Measurements from ENCODE around the gene ZNF443.
A peak's percentile ranks its signal among the peaks of the same experiment; 100 is the strongest.
"Not testable (repeated sequence)": the region's sequence is repeated elsewhere in the genome, so short reads cannot be mapped to it uniquely, and the experiment has no call there.

The ZNF443 gene

GRCh38 chr19:12440541-12441316, at the start of gene ZNF443:
Gene ZNF443 (minus strand): TSS chr19:12441021. CDS start chr19:12440914, 107 bp downstream.
- DNase-seq, result peak; percentile 97 to 98

- not testable (repeated sequence) for DNase-seq
Observed at GRCh38 chr19:12486265-12486783, 45.5 kb upstream of the ZNF443 start.

- no peak for DNase-seq
Observed at GRCh38 chr19:12485571-12485970, 44.8 kb upstream of the ZNF443 start.

- DNase-seq, result no peak
Observed at GRCh38 chr19:12485052-12485416, 44.2 kb upstream of the ZNF443 start.

DNA sequence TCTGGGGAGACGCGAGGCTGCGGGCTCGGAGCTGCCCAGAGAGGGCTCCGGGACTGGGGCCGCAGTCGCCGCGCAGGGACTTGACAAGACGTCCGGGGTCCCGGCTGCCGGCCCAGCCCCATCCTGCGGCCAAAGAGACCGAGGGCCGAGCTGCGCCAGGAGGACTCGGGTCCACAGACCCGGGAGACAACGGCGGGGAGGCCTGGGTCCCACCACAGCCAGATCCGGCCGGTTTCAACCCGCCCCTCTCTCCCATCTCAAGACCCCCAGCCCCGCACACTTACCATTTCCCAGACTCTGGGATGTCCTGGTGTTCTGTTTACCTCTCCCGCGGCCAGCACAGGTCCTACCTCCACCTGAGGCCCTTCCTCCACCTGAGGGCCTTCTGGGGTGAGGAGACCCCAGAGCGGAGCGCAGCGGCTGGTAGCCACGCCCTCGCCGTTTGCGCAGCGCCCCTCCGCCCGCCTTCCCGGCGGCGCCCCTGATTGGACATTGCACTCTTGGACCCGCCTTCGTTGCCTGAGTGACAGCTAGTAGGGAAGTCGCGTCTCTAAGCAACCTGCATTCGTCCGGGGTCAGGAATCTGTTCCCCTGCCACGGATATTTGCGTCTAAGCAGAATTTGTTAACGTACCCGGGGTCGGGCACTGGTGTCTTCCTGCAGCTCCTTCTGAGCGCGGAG, 43.7 kb upstream of the ZNF443 start, which contains the start of gene ZNF709:
Gene ZNF709, minus strand, starts transcription at position 446 of the 681 bp plus-strand sequence. Its CDS starts 159 bp downstream, at position 287.
- DNase-seq, result peak; percentile 79 to 87

DNA sequence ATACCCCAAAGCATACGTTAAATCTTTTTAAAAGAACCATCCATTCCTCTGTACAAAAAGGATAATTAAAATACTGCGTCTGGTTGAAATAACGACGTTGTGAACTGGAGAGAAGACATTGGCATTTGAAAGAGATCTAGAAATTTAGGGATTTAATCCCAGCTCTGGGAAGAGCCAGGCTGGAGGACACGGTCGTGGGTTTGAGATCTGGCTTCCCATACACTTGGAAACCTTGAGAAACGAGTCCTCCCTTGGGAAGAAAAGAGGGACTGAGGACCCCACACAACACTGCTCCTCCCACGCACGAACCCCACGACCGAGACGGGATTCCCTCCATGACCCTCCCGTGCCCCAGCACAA, 43.2 kb upstream of the ZNF443 start:
- DNase-seq, result no peak

DNA sequence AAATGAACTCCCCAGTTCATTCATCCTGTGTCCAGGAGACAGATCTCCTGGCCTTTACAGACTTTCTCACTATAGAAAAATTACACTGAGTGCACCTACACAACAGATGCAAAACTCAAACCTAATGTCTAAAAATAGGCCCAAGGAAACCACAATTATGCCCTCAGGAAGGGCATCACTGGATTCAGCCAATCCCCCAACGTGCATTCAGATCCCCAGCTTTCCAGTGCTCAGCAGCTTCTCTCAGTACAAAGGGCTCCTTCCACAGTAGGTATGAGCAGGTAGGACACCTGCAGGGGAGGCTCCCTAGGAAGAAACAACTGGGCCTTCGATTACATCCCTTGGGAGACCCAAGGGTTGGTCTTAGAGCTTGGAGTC, 41.7 kb upstream of the ZNF443 start:
- no peak for DNase-seq

DNA sequence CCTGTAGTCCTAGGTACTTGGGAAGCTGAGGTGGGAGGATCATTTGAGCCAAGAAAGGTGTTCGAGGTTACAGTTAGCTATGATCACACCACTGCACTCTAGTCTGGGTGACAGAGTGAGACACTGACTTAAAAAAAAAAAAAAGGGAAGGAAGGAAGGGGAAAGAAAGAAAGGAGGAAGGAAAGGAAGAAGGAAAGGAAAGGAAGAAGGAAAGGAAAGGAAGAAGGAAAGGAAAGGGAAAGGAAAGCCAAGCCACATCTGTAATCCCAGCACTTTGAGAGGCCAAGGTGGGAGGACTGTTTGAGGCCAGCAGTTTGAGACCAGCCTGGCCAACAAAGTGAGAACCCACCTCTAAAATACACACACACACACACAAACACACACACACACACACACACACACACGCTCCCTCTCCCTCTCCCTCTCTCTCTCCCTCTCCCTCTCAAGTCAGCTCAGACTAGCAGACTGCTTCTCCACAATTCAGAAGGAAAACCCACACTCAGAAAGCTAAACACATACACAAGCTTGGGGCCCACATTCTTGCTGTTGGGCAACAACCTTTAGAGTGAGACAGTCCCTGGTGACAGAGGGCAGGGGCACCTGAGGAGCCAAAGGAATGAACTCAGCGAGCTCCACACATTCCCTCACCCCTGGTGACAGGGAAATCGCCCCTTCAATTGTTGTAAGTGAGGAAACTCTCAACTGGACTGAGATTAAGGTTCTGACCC, 41.1 kb upstream of the ZNF443 start:
- DNase-seq, result no peak

- peak; percentile 11 to 55 for DNase-seq
Observed at GRCh38 chr19:12478234-12478941, 37.6 kb upstream of the ZNF443 start.

DNA sequence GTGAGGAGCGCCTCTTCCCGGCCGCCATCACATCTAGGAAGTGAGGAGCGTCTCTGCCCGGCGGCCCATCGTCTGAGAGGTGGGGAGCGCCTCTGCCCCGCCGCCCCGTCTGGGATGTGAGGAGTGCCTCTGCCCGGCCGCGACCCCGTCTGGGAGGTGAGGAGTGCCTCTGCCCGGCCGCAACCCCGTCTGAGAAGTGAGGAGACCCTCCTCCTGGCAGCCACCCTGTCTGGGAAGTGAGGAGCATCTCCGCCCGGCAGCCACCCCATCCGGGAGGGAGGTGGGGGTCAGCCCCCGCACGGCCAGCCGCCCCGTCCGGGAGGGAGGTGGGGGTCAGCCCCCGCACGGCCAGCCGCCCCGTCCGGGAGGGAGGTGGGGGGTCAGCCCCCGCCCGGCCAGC, 26.8 kb upstream of the ZNF443 start:
- DNase-seq, result not testable (repeated sequence)

- no peak for DNase-seq
Observed at GRCh38 chr19:12465211-12465610, 24.4 kb upstream of the ZNF443 start.

GRCh38 chr19:12464769-12465168, 23.9 kb upstream of the ZNF443 start:
- no peak for DNase-seq

DNA sequence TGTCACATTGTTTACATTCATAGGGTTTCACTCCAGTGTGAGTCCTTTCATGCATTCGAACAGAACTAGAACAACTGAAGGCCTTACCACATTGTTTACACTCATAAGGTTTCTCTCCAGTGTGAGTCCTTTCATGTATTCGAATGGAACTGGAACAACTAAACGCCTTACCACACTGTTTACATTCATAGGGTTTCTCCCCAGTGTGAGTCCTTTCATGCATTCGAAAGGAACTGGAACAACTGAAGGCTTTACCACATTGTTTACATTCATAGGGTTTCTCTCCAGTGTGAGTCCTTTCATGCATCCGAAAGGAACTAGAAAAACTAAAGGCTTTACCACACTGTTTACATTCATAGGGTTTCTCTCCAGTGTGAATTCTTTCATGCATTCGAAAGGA, 23.3 kb upstream of the ZNF443 start:
- not testable (repeated sequence) for DNase-seq

- DNase-seq, result no peak
Observed at GRCh38 chr19:12453495-12453894, 12.7 kb upstream of the ZNF443 start.

DNA sequence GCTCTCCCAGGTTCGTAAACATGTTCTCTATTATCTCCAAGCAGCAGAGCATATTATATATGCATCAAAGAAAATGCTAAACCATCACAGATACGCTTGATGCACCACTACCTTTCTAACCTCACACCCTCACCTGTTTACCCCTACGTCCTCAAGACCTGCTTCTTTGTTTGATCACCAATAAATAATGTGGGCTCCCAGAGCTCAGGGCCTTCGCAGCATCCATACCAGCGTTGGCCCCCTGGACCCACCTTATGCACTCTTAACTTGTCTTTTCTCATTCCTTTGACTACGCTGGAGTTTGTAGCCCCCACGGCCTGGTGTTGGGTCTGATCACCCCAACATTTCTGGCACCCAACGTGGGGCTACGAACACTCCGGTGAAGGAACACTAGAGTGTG, 10.0 kb upstream of the ZNF443 start:
- DNase-seq, result no peak

DNA sequence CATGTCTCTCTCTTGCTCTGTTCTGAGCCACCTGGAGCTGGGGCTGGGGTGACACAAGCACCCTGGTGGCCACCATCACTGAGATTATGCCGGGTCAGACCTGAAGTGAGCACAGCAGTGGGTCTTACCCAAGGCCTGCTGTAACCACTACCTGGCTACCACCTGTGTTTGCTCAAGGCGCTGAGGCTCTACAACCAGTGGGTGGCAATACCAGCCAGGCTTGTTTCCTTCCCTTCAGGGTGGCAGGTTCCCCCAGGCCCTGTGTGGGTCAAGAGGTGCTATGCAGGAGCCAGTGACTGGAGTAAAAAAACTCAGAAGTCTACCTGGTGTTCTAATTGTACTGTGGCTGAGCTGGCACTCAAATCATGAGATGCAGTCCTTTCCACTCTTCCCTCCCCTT, 8.0 kb upstream of the ZNF443 start:
- DNase-seq, result no peak

- not testable (repeated sequence) for DNase-seq
Observed at GRCh38 chr19:12439686-12440540, 908 bp downstream of the ZNF443 start.

DNA sequence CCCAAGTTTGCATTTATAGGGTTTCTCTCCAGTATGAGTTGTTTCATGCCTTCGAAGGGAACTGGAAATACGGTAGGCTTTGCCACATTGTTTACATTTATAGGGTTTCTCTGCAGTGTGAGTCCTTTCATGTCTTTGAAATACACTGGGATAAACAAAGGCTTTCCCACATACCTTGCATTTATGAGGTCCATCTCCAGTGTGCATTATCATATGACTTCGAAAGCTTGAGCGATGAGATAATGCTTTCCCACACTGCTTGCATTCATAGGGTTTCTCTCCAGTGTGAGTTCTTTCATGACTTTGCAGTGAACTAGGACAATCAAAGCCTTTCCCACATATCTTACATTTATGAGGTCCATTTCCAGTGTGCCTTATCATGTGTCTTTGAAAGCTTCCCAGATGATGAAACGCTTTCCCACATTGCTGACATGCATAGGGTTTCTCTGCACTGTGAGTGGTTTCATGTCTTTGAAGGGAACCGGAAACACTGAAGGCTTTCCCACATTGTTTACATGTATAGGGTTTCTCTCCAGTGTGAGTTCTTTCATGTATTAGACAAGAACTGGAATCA, 10.0 kb downstream of the ZNF443 start:
- DNase-seq, result not testable (repeated sequence)

DNA sequence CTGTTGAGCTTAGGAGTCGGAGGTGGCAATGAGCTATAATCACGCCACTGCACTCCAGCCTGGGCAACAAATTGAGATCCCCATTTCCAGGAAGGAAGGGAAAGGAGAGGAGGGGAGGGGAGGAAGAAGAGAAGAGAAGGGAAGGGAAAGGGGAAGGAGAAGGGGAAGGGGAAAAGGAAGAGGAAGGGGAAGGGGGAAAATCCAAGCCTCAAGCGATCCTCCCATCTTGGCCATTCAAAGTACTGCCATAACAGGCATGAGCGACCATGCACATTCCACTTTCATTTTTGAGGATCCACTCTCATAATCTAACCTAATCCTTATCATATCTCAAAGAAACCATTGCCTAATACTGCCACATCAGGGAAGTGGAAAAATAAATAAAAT, 14.9 kb downstream of the ZNF443 start:
- DNase-seq, result no peak

DNA sequence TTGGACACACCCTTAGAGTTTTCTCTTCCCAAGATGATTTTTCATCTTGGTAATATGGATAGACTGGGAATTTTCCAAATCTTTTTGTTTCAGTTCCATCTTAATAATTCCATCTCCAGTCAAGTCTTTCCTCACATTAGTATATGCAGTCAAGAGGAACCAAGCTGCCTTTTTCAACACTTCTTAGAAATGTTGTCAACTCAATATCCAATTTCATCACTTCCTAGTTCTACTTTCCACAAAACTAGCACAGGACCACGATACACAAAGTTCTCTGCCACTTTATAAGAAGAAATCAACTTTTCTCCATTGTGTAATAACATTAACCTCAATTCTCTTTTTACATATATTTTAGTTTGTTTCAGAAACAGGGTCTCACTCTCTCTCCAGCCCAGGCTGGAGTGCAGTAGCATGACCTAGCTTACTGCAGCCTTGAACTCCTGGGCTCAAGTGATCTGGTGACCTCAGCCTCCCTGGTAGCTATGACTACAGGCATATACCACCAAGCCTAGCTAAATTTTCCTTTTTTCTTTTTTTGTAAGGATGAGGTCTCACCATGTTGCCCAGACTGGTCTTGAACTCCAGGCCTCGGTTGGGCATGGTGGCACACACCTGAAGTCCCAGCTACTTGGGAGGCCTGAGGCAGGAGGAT, 15.5 kb downstream of the ZNF443 start:
- DNase-seq, result no peak

- not testable (repeated sequence) for DNase-seq
Observed at GRCh38 chr19:12417273-12417672, 23.5 kb downstream of the ZNF443 start.
